ENCODE data around the gene ETV6. TPM values are rescaled to one million over a fixed set of nuclear protein-coding genes. Genes with fewer than 3 reads are reported as not detected.

Gene ETV6
- total and polyA plus RNA-seq, 9 of the 15 experiments (the other 6 are each of a cell fraction or from before 2014, with no cell fraction given), result 0.81 to 12.7 (median 4.1) TPM

GRCh38 chr12:11746940-11747716, 97.7 kb downstream of the ETV6 start:
- H3K27ac ChIP-seq (ENCODE audit: extremely low read depth, low read depth, low read length), result no peak overlapping the region
- CTCF ChIA-PET (ENCODE audit: low intra/inter-chr PET ratio), result no interaction called here
- intact Hi-C loops (cut with micrococcal nuclease), result no loop called here
- no peak for TF ChIP-seq GATAD2B (IDR thresholded peaks at IDR 0.05; ENCODE audit: borderline replicate concordance)
- TF ChIP-seq ZNF384 (IDR thresholded peaks at IDR 0.05; ENCODE audit: low read depth, low read length), result no peak
- TF ChIP-seq, protein P1, sequence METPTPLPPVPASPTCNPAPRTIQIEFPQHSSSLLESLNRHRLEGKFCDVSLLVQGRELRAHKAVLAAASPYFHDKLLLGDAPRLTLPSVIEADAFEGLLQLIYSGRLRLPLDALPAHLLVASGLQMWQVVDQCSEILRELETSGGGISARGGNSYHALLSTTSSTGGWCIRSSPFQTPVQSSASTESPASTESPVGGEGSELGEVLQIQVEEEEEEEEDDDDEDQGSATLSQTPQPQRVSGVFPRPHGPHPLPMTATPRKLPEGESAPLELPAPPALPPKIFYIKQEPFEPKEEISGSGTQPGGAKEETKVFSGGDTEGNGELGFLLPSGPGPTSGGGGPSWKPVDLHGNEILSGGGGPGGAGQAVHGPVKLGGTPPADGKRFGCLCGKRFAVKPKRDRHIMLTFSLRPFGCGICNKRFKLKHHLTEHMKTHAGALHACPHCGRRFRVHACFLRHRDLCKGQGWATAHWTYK (CRISPR knock-in tag; IDR thresholded peaks at IDR 0.05), result no peak
- no peak for TF ChIP-seq NFE2L1 (tag; IDR thresholded peaks at IDR 0.05; ENCODE audit: borderline replicate concordance, low read depth)
- no peak for TF ChIP-seq RCOR1 (IDR thresholded peaks at IDR 0.05; ENCODE audit: borderline replicate concordance in 1 of 2, low read depth in 2 of 2, low read length in 2 of 2)
- TF ChIP-seq ZNF24 (IDR thresholded peaks at IDR 0.05), result no peak
- TF ChIP-seq, protein P2, sequence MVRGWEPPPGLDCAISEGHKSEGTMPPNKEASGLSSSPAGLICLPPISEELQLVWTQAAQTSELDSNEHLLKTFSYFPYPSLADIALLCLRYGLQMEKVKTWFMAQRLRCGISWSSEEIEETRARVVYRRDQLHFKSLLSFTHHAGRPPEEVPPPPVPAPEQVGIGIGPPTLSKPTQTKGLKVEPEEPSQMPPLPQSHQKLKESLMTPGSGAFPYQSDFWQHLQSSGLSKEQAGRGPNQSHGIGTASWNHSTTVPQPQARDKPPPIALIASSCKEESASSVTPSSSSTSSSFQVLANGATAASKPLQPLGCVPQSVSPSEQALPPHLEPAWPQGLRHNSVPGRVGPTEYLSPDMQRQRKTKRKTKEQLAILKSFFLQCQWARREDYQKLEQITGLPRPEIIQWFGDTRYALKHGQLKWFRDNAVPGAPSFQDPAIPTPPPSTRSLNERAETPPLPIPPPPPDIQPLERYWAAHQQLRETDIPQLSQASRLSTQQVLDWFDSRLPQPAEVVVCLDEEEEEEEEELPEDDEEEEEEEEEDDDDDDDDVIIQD (CRISPR knock-in tag; IDR thresholded peaks at IDR 0.05), result no peak
- no peak for TF ChIP-seq SLC30A9 (CRISPR knock-in tag; IDR thresholded peaks at IDR 0.05)
- TF ChIP-seq, protein P3, sequence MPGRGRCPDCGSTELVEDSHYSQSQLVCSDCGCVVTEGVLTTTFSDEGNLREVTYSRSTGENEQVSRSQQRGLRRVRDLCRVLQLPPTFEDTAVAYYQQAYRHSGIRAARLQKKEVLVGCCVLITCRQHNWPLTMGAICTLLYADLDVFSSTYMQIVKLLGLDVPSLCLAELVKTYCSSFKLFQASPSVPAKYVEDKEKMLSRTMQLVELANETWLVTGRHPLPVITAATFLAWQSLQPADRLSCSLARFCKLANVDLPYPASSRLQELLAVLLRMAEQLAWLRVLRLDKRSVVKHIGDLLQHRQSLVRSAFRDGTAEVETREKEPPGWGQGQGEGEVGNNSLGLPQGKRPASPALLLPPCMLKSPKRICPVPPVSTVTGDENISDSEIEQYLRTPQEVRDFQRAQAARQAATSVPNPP (IDR thresholded peaks at IDR 0.05; ENCODE audit: borderline replicate concordance, insufficient read depth, insufficient read length), result no peak

More at GRCh38 chr12:11746940-11747716, 97.7 kb downstream of the ETV6 start:
- Histone ChIP-seq H3K9ac (ENCODE audit: insufficient read depth in 1 of 2, low read depth in 2 of 2, low read length in 2 of 2) (no peak overlapping the region), H3K79me2 (ENCODE audit: control insufficient read depth, insufficient read depth, low read length) (no peaks in the 10 kb centered on the region; the same call in 2 of the 3 replicates), H3K9me3 (replicated peaks; ENCODE audit: control insufficient read depth, insufficient read depth, low read depth, low read length) (no peaks in the 10 kb centered on the region), H3K9me1 (ENCODE audit: control insufficient read depth, insufficient read depth, low read length) (no peaks in the 10 kb centered on the region), H4K20me1 (replicated peaks; ENCODE audit: control insufficient read depth, insufficient read depth, low read length) (no peaks in the 10 kb centered on the region), H3K4me1 (replicated peaks in 1 of 2; ENCODE audit: control insufficient read depth in 2 of 2, insufficient read depth in 2 of 2, low read length in 2 of 2) (peaks cover 0 to 11% of the 10 kb centered on the region in 2 experiments; a peak in 2 of 5 replicates), H3K4me2 (ENCODE audit: insufficient read depth, low read length) (no peak overlapping the region), H3K27me3 (ENCODE audit: control insufficient read depth in 2 of 2, insufficient read depth in 2 of 2, low read length in 2 of 2) (no peaks in the 10 kb centered on the region), H2AFZ (ENCODE audit: low read depth, low read length) (no peak overlapping the region), H3K36me3 (ENCODE audit: control insufficient read depth, insufficient read depth, low read length) (no peaks in the 10 kb centered on the region), H3K4me3 (no peak overlapping the region)
- BruUV-seq (replicated peaks), result no TSS peak
- 66% methylated on average over 6 of the region's 7 CpGs for WGBS (ENCODE audit: insufficient coverage, low coverage, missing lambda C conversion rate)
- FAIRE-seq (no peak), DNase-seq (ENCODE audit: extremely low read depth in 1 of 4, low spot score in 3 of 4) (no peak), ATAC-seq (no peak)
- in situ Hi-C loops (cut with MboI), result no loop called here
- POLR2A ChIA-PET, result no interaction called here
